ENCODE results near the gene CHN2. TPM values are rescaled to one million over a fixed set of nuclear protein-coding genes. Genes with fewer than 3 reads are reported as not detected.

Gene CHN2
- total RNA-seq, 1 experiment from 2014 or later = 7.7 TPM

DNA sequence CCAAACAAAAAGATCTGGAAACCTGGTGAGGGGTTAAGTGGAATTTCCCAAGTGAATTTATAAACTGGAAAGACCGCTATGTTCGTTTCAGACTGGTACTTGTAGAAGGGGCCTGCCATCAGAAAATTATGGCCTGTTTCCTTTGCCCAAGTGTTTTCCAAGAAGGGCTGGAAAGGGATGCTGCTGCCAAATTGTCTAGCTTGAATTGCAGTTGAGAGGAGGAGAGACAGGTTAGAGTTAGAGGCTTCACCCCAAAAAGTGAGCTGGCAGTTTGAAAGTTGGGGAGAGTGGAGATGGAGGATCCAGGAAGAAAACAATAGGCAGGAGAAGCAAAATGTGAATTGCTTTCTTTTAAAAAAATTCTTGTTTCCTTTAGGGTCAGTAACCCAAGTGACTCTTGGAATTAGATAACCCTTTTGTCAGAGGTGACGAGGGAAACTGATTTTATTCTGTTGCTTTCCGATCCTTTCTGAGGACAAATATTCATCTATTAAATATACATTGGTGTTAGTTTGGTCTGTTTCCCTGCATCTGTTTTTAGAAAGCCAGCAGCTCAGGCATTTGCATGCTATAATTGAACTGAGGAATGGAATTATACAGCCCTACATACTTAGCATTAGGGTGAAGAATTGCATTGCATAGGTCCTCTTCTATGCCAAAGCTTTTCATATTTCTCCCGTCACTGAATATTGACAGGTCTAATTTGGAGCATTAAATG is 286.5 kb downstream of the CHN2 start:
- Histone ChIP-seq H3K4me3 (ENCODE audit: low read length) (no peak overlapping the region), H3K4me2 (ENCODE audit: low read length) (no peak overlapping the region), H3K27me3 (ENCODE audit: low read length) (no peaks in the 10 kb centered on the region), H3K36me3 (ENCODE audit: low read depth, low read length) (no peaks in the 10 kb centered on the region), H3K9me2 (replicated peaks; ENCODE audit: low read length) (no peaks in the 10 kb centered on the region), H2AFZ (ENCODE audit: low read length) (no peak overlapping the region), H3K27ac (ENCODE audit: low read length) (no peak overlapping the region), H3K4me1 (ENCODE audit: insufficient read depth, low read length) (no peaks in the 10 kb centered on the region), H3K9ac (ENCODE audit: low read length) (no peak overlapping the region), H3K79me2 (ENCODE audit: low read length) (no peaks in the 10 kb centered on the region), H4K20me1 (ENCODE audit: low read length) (no peaks in the 10 kb centered on the region), H3K9me3 (ENCODE audit: low read length) (no peaks in the 10 kb centered on the region), H3F3A (ENCODE audit: low read length, unreplicated experiment) (no peaks in the 10 kb centered on the region)
- no TSS peak for BruUV-seq (replicated peaks)
- intact Hi-C loops (cut with micrococcal nuclease) = no loop called here
- TF ChIP-seq, protein P1, sequence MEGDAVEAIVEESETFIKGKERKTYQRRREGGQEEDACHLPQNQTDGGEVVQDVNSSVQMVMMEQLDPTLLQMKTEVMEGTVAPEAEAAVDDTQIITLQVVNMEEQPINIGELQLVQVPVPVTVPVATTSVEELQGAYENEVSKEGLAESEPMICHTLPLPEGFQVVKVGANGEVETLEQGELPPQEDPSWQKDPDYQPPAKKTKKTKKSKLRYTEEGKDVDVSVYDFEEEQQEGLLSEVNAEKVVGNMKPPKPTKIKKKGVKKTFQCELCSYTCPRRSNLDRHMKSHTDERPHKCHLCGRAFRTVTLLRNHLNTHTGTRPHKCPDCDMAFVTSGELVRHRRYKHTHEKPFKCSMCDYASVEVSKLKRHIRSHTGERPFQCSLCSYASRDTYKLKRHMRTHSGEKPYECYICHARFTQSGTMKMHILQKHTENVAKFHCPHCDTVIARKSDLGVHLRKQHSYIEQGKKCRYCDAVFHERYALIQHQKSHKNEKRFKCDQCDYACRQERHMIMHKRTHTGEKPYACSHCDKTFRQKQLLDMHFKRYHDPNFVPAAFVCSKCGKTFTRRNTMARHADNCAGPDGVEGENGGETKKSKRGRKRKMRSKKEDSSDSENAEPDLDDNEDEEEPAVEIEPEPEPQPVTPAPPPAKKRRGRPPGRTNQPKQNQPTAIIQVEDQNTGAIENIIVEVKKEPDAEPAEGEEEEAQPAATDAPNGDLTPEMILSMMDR (conservative IDR thresholded peaks at IDR 0.05; ENCODE audit: low read depth, low read length) = no peak
- TF ChIP-seq EZH2 (IDR thresholded peaks at IDR 0.05; ENCODE audit: low read length, unreplicated experiment) (no peak), EZH2phosphoT487 (IDR thresholded peaks at IDR 0.05; ENCODE audit: borderline replicate concordance, low read length) (no peak)
- ChIA-PET CTCF (interaction anchor here (0.7 kb wide), 1 partner anchor 494 kb away, joined by 4 read pairs; no protein-coding TSS in a partner anchor), POLR2A (ENCODE audit: unreplicated experiment) (interaction anchor here (0.6 kb wide), 1 partner anchor 55 kb away, joined by 9 read pairs; no protein-coding TSS in a partner anchor)
- DNase-seq (no peak), ATAC-seq (no peak)

DNA sequence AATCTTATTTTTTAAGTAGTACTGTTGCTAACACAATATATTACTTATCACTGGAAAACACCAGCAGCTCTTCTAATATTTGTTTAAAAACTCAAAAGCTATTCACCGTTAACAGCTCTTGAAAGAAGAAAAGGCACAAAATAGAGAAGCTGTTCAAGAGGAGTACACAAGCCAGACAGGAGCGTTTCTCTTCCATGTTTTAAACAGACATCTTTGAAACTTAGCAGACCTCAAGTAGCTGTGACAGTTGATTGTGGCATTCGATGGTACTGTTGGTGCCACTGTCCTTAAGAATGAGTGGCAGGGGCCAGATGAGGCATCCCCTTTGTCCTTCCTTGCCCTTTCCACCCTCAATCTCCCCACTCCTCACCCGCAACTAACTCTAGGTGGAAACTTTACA is 287.5 kb downstream of the CHN2 start:
- Histone ChIP-seq H3K9me2 (replicated peaks; ENCODE audit: low read length) (no peaks in the 10 kb centered on the region), H3K36me3 (ENCODE audit: low read depth, low read length) (no peaks in the 10 kb centered on the region), H3K4me1 (ENCODE audit: insufficient read depth, low read length) (no peaks in the 10 kb centered on the region), H3K4me2 (ENCODE audit: low read length) (no peak overlapping the region), H3K4me3 (ENCODE audit: low read length) (no peak overlapping the region), H2AFZ (ENCODE audit: low read length) (no peak overlapping the region), H3K27me3 (ENCODE audit: low read length) (no peaks in the 10 kb centered on the region), H3K27ac (ENCODE audit: low read length) (no peak overlapping the region), H3K9ac (ENCODE audit: low read length) (no peak overlapping the region), H3K9me3 (ENCODE audit: low read length) (no peaks in the 10 kb centered on the region), H4K20me1 (ENCODE audit: low read length) (no peaks in the 10 kb centered on the region), H3K79me2 (ENCODE audit: low read length) (no peaks in the 10 kb centered on the region), H3F3A (ENCODE audit: low read length, unreplicated experiment) (no peaks in the 10 kb centered on the region)
- DNase-seq (no peak), ATAC-seq (no peak)
- no TSS peak for BruUV-seq (replicated peaks)
- TF ChIP-seq EZH2 (IDR thresholded peaks at IDR 0.05; ENCODE audit: low read length, unreplicated experiment) (no peak), EZH2phosphoT487 (IDR thresholded peaks at IDR 0.05; ENCODE audit: borderline replicate concordance, low read length) (no peak)
- TF ChIP-seq, protein P1 (conservative IDR thresholded peaks at IDR 0.05; ENCODE audit: low read depth, low read length) = no peak
- ChIA-PET CTCF (no interaction called here), POLR2A (ENCODE audit: unreplicated experiment) (interaction anchor here (0.6 to 0.7 kb wide), 2 partner anchors 54 to 138 kb away, joined by 3 to 9 read pairs; no protein-coding TSS in a partner anchor)
- intact Hi-C loops (cut with micrococcal nuclease) = no loop called here
